Measurements from ENCODE around the gene KLHDC7B.

KLHDC7B gene

GRCh38 chr22:50526834-50527801 lies 18.6 kb upstream of the KLHDC7B start:
- peak overlapping the region; percentile 99 for H3K27ac ChIP-seq
- TF ChIP-seq CTCF (IDR thresholded peaks at IDR 0.05) (no peak), ZFX (IDR thresholded peaks at IDR 0.05; ENCODE audit: borderline replicate concordance) (no peak)

- H3K27ac ChIP-seq, result peak overlapping the region; percentile 99
These were observed 17.6 kb upstream of the KLHDC7B start for GRCh38 chr22:50527921-50528681.

GRCh38 chr22:50528682-50529415 lies 16.9 kb upstream of the KLHDC7B start:
- H3K27ac ChIP-seq, result peak overlapping the region; percentile 99
- TF ChIP-seq CTCF (IDR thresholded peaks at IDR 0.05) (no peak), ZFX (IDR thresholded peaks at IDR 0.05; ENCODE audit: borderline replicate concordance) (no peak)

More at GRCh38 chr22:50527921-50528681, 17.6 kb upstream of the KLHDC7B start:
- TF ChIP-seq ZFX (IDR thresholded peaks at IDR 0.05; ENCODE audit: borderline replicate concordance) (no peak), CTCF (IDR thresholded peaks at IDR 0.05) (no peak)

- peak overlapping the region; percentile 99 for H3K27ac ChIP-seq
- TF ChIP-seq ZFX (IDR thresholded peaks at IDR 0.05; ENCODE audit: borderline replicate concordance) (no peak), CTCF (IDR thresholded peaks at IDR 0.05) (no peak)
These were observed 16.2 kb upstream of the KLHDC7B start for GRCh38 chr22:50529416-50529896.

GRCh38 chr22:50529897-50530579 lies 15.7 kb upstream of the KLHDC7B start, which contains the start of gene TYMP:
TSS of gene TYMP (minus strand) at chr22:50530012. CDS start at chr22:50529709, 303 bp downstream.
- peak within 1 kb of the TSS; percentile 99 for H3K27ac ChIP-seq
- TF ChIP-seq CTCF (IDR thresholded peaks at IDR 0.05) (no peak), ZFX (IDR thresholded peaks at IDR 0.05; ENCODE audit: borderline replicate concordance) (no peak)

- TF ChIP-seq CTCF (IDR thresholded peaks at IDR 0.05) (no peak), ZFX (IDR thresholded peaks at IDR 0.05; ENCODE audit: borderline replicate concordance) (no peak)
- peak overlapping the region; percentile 99 for H3K27ac ChIP-seq
These were observed 15.2 kb upstream of the KLHDC7B start for GRCh38 chr22:50530580-50530876.
